Astrocyte of the hippocampus (primary cell): Measurements from ENCODE around the gene WNT10A.
"Not testable (repeated sequence)": the region's sequence is repeated elsewhere in the genome, so short reads cannot be mapped to it uniquely, and the experiment has no call there.

Source experiments
- DNase-seq: peaks from one replicate; pipeline ENCODE4 v3.0.0; 2011; ENCODE audit warnings: low read depth, low spot score

Gene WNT10A

DNA sequence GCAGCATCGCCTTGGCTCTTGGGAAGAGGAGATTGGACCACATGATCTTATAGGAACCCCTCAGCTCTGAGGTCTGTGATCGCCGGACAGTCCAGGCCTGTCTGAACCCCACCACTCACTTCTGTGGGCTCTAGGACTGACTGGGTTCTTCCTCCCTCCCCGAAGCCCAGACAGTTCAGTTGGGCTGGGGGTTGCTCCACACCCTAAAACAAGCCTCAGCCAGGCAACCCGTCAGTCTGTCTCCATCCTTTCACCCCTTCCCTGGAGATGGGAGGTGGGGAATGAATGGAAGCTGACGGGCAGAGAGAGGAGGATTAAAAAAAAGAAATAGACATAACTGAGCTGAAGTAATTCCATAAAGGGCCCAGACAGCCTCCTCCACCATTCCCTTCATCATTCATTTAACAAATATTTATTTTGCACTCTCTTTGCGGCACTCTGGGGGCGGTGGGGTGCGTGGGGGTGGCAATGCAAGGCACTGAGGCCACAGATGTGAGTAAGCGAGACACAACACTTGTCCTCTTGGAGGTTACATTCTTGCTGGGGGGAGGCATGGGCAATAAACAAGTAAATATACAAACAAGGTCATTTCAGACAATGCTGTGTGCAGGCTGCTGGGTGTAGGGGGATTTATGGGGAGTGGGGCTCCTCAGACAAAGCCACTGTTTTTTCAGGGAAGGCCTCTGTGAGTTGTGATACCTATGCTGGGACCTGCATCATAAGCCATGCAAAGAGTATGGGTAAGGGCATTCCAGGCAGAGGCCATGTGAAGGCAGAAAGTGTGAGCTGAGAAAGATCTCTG, 12.9 kb downstream of the WNT10A start:
- DNase-seq, result no peak

DNA sequence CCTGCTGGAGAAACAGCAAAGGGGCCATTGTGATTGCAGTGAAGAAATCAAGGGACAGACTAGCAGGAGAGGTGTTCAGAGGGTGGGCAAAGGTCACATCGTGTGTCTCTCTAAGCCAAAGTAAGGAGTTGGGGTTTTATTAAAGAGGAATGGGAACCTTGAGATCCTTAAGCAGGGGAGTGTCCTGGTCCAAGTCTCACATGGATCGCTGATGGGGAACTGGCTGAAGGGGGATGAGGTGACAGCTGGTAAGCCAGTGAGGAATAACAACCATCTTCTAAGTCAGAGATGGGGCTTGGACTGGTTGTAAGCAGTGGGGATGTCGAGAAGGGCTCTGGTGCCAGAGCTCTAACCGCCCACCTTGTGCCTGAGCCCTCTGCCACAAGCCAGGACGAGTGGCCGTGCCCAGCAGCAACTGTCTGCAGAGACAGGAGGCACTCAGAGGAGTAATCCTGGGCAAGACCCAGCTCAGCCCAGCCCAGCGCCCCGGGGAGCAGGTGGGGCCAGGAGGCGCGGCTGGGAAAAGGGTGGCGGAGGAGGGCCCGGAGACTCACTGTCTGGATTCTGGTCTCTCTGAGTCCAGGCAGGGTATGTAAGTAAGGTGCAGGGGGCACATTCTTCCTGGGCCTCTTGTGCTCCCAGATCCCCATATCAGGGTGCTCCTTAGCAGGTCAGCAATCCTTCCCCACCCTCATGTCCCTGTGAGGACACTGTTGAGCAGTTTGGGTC, 13.7 kb downstream of the WNT10A start:
- no peak for DNase-seq

DNA sequence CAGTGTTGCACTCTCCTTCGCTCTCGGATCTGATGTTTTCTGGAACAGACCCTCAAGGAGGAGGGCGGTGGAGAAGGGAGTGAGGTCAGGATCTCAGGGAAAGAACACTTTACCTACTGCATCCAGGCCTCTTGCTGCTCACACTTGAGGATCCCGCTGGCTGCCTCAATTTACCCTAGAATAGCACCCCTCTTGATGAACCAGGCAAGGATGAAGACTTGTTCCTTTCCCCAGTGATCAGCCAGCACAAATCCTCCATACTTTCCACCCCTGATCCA, 14.2 kb downstream of the WNT10A start:
- DNase-seq, result no peak

DNA sequence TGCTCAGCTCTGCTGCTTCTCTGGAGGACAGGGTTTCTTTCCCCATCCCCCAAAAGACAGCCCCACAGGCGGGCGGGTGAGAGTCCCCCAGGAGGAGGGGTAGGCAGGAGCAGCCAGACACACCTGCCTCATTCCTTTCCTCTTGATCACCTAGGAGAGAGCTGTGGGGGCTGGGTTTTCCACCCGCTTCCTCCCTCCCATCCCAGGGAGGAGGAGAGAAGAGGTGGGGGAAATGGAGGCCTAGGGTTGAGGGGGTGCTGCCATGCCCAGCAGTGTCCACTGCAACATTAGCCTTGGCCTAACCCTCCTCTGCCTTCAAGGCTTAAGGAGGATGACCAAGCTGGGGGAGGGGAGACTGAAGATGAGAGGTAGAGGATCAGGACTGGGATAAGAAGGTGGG, 14.7 kb downstream of the WNT10A start:
- DNase-seq, result no peak

DNA sequence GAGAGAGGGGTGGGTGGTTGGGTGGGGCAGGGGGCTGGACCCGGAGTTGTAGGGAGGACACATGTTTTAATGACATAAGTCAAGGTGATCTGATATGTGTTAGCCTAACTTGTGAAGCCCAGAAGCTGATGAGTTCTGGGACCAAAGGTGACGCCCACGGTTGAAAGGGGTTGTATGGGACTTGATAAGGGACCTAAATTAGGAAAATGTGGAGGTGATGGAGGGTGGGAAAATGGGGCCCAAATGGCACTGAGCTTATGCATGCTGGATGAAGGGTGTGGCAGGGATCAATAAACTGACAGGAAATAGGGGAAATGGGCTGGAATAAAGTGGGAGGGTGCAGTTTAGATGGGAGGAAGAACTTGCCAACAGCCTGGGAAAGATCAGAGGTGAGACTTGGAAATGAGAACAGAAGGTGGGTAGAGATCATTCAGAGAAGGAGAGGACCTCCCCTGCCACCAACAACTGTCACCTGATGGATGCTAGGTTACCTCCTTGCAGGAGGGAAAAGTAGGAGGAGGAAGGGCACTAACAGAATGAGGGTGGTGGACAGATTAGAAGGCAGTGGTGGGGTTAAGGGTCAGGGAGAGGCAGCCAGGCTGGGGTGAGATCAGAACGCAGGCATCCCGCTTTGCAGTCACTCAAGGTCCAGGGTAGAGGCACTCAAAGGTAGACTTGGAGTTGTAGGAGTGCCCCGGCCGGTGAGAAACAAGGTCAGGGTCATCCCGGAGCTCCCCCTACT, 15.3 kb downstream of the WNT10A start:
- DNase-seq, result no peak

DNA sequence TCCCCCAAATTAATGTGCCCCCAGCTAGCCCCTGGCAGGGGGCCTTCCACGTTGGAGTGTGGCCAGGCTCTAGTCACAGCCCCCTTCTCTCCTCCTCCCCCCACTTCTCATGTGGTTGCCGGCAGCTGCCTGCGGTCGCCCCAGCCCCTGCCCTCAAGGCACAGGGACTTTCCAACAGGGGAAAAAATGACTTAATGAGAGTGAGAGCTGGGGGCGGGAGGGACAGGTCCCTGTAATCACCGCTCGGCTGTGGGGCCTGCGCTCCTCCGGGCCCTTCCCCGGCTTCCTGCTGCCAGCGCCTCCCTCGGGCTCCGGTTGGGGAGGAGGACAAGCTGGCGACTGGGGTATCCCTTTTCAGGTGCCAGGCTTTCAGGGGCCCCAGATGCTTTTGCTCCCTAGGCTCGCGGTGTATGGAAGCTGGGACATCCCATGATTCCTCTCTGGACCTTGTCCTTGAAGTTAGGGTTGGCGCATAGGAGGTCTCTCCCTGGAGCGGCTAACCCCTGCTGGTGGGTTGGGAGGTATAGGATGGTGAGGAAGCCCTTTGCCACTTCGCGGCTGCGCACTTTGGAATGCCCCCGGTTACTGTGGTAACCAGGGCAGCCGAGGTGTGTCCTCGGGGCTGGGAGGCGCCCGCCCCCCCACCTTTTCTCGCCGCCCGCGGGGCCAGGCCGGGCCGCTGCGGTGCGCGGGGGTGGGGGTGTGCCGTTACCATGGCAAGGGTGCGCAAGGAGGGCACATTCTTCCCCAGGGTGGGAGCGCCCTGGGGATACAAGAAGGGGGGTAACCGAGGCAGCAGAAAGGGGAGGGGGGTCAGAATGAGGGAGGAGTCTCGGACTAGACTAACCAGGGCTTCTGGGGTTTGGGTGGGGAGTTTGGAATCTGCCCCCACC, 16.1 kb downstream of the WNT10A start:
- DNase-seq, result peak; percentile 82

DNA sequence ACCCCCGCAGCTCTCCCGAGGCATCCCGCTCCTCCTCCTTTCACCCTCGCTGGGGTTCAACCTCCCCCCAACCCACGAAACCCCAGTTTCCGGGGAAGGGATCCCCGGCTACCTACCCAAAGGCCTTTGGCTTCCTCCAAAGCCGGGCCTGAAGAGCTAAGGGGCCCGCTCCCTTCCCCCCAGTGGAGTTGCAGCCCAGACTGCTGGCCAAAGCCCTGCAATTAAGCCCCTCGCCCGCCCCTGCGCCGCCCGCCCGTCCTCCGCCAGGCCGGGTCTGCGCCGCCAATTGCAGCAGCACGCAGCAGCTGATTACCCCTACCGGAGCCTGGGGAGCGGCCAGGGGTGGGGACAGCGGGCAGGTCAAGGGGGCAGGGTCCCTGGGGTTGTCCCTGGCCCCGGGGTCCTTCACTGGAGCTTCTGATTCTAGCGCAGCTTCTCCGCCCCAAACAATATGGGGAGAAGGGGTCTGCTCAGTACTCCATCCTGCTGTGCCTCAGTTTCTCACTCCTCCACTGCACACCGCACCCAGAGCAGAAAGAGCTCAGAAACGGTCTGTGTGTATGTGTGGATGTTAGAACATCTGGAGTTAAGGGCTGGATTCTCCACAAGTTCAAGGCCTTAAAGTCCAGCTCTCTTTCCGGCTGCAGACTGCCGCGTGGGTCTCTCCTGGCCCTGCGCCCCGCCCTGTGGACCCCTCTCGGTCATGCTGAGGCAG, 16.9 kb downstream of the WNT10A start:
- DNase-seq, result no peak

DNA sequence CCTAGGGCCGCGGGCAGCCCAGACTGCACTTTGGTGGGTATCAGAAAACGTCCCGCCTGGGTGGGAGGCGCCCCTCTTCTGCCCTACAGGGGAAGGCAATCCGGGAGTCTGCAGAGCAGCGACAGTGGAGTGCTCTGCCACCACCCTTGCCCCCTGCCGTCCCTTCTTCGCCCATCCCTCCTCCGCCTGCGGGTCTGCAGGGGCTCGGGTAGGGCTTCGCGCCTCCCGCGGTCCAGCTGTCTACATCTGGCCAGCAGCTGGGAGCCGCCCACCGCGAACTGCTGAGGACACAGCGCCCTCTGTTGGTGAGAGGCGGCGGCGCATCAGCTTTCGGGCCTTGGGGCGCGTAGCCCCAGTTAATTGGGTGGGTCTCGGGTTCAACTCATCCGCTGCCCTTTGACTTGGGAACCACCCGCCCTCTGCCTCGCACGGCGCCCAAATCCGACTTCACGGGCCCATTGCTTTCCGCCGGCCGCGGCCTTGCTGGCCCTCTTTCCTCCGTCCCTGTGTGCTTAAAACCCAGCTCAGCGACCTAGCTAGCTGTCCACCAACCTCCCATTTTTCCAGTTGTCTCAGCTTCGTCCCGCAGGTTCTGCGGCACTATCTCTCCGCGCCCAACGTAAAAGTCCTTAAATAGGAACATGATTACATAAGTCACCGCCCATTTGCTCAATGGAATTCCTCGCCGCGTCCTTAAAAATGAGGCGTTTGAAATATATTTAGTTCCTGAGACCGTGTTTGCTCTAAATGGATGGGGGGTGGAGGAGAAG, 17.6 kb downstream of the WNT10A start:
- DNase-seq, result peak; percentile 53

DNA sequence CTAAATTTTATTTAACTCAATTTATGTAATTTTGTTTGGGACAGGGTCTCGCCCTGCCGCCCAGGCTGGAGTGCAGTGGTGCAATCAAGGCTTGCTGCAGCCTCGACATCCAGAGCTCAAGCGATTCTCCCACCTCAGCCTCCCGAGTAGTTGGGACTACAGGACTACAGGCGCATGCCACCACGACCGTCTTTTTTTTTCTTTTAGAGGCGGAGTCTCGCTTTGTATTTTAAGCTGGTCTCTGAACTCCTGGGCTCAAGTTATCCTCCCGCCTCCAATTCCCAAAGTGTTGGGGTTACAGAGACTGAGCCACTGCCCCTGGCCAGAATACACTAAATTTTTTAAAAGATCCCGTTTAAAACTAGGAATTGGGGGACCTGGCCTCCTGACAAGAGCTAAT, 18.5 kb downstream of the WNT10A start:
- no peak for DNase-seq

DNA sequence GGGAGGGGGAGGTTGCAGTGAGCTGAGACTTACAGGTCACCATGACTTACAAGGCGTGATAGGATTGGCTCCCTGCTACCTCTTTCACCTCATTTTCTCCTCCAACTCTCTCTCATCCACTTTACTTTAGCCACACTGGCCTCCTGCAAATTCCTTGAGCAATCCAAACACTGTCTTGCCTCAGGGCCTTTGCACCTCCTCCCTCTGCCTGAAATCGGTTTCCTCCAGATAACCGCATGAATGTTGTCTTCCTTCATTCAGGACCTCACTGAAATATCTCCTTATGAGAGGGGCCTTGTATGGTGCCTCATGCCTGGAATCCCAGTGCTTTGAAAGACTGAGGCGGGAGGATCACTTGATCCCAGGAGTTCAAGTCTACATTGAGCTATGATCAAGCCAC, 21.8 kb downstream of the WNT10A start:
- no peak for DNase-seq

DNA sequence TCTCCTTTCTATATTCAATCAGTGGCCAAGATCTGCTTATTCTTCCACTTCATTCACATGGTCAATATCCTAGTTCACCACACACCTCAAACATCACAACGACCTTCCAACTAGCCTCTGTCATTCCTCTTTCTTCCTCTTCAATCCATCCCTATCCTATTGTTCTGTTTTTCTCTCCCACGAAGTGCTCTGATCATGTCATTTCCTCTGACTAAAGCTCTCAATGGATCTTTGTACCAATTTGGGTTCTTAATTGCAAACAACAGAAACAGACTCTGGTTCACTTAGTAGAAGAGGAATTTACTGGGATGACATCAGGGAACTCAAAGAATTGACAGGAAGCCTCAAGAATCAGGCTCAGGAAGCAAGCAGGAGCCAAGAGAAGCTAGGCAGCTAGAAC, 23.5 kb downstream of the WNT10A start:
- DNase-seq, result no peak

DNA sequence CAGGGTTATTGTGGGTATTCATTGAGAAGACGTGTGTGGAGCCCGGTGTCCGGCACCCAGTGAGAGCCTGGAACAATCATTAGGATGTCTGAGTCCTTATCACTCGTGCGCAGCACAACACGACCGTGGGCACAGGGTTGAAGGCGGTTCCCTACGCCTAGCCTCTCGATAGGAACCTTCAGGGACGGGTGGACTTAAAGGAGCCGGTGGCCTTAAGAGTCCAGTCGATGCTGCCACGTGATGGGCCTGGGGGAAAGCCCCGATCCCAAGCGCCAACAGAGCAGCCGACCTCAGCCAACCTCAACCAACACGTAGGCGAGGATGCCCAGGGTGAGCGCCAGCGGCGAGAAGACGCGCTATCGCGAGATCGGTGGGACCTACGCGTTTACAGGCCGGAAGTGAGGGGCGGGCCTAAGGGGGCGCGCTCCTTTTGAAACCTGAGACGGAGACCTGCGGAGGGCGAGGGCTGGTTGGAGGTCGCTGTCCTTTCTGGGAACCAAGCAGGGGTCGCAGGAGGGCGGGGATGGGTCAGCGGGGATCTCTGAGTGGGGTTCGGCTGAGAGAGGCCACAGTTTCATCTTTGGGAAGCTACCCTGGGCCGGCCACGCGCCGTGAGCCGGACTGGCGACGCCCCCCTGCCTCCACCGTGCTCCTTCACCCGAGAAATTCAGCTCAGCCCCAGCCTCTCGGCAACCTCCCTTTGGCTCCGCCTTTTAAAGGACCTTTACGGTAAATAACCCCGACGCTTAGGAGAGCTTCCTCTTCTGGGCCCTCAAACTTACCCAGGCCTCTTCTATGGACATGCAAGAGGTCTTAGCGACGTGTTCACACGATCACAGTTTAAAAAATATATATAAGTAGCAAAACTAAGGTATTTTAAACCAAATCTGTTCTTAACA, 28.3 kb downstream of the WNT10A start:
- peak; percentile 91 for DNase-seq

DNA sequence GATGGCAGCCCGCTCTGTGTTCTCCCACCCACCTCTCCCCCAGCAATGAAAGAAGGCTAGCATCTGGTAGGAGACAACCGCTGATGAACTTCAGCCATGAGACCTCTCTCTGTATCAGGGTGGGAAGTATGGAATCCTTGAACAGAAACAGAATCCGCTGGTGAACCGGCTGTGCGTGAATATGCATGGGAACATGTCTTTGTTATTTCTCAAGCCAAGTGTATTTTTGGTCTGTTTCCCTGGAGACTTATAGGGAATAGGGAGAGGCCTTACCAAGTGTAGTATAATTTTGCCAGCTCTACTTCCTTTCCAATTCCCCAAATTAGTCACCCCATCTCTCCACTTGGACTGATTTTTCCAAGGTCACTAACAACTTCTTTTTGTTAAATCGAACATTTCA, 30.1 kb downstream of the WNT10A start:
- no peak for DNase-seq

DNA sequence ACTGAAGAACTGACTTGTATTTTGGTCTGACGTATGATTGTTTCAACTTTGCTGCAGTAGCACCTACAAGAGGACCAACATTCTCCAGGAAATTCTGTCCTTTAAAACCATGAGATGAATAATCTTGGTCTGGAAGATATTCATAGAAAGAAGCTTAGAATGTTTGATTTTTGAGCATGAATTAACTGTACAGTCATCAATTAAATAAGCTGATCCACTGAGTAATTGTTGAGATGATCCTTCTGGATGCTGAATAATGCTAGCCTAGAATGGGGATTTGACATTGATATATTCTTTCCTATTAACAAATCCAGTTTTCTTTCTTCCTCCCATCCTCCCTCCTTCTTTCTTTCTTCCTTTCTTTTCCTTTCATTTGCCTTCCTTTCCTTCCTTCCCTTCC, 39.9 kb downstream of the WNT10A start:
- DNase-seq, result no peak

DNA sequence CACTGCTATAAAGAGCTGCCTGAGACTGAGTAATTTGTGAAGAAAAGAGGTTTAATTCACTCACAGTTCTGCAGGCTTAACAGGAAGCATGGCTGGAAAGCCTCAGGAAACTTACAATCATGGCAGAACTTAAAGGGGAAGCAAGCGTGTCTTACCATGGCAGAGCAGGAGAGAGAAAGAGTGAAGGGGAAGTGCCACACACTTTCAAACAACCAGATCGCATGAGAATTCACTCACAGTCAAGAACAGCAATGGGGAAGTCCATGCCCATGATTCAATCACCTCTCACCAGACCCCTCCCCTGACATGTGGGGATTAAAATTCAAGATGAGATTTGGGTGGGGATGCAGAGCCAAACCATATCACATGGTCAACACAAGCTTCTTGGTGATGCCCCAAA, 44.1 kb downstream of the WNT10A start:
- DNase-seq, result no peak

DNA sequence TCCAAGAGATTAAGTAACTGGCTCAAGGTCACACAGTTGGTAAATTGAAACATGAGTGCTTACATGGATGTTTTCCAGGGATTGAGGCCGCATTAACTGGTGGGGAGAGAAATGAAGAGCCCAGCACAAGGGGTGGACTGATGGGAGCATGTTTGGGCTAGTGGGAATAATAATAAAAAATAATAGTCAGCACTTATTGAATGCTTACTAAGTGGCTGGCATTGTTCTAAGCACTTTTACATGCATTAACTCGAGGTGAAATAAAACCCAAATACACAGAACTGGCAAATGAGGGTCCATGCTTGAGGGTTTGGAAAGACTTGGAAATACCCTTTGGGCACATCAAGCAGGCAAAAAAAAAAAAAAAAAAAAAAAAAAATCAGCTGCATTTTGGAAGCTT, 44.8 kb downstream of the WNT10A start:
- DNase-seq, result no peak

DNA sequence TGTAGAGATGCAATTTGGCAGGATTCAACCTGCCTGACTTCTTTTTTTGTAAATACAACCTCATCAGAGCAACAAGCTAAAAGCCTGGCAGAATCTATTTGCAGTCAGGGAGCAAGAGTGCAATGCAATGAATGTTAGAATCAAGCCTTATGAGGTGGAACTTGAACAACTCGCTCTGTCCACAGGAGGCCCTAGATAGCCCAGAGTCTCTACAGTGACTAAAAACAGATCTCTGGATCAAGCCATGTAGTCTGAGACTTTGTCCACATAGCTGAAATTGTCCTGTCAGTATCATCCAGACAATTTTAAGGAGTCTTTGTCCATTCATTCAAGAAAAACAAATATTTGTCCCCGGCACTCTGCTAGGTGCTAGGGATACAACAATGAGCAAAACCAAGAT, 46.8 kb downstream of the WNT10A start:
- no peak for DNase-seq

DNA sequence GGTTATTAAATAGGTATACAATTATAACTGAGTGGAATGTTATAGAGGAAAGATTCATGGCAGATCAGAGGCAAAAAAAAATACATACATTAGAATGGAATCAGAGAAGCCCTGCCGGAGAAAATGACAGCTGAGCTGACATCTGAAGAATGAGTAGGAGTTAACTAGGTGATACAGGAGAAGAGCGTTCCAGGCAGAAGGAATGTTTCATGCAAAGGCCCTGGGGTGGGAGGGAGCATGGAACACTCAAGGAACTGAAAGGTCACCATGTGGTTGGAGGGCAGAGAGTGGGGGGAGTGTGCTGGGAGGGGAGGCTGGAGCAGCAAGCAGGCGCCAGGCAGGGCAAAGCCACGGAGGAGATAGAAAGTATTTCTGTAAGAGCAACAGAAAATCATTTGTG, 47.2 kb downstream of the WNT10A start:
- DNase-seq, result no peak

DNA sequence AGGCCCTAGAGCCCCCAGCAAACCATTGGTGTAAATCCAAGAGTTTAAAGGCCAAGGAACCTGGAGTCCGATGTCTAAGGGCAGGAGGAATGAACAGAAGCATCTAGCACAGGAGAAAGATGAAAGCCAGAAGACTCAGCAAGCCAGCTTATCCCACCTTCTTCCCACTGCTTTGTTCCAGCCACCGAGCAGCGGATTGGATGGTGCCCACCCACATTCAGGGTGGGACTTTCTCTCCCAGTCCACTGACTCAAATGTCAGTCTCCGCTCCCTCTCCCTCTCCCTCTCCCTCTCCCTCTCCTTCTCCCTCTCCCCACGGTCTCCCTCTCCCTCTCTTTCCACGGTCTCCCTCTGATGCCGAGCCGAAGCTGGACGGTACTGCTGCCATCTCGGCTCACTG, 49.8 kb downstream of the WNT10A start:
- DNase-seq, result not testable (repeated sequence)
